CD4-positive, alpha-beta T cell treated with Interferon alpha-2 for 1 hour (primary cell): ENCODE results near the gene KRTAP22-2.

Experiments used
- DNase-seq, 2 donors: peaks; one replicate each; pipeline ENCODE4 v3.0.0-alpha.2; 2020 to 2022

The KRTAP22-2 gene

DNA sequence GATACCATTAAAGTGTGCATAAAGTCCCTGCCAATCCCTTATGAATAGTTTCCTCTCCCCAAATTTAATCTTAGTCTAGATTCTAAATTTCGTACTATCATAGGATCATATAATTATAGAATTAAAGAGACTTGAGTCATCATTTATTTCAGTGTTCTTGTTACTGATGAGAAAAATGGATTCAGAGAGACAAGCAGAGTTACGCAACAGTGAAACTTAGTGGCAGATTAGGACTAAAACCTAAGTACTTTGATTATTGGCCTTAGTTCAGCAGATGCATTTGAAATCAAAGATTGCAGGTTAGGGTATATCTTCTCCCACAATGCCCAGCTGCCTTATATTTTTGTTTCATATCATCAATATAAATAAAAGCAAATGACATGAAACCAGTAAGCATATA is 28.2 kb downstream of the KRTAP22-2 start:
- DNase-seq, result no peak

- DNase-seq, result no peak
These were observed 28.8 kb downstream of the KRTAP22-2 start, which contains the start of gene KRTAP19-7 for GRCh38 chr21:30561264-30561895. TSS of gene KRTAP19-7 (minus strand) at chr21:30561314. CDS start at chr21:30561289, 25 bp downstream.

- DNase-seq, result no peak
These were observed 35.1 kb downstream of the KRTAP22-2 start for GRCh38 chr21:30555095-30555494.

GRCh38 chr21:30552782-30553181 is 37.4 kb downstream of the KRTAP22-2 start:
- DNase-seq, result no peak

GRCh38 chr21:30541764-30542163 is 48.4 kb downstream of the KRTAP22-2 start, which contains the start of gene KRTAP19-6:
TSS of gene KRTAP19-6 (minus strand) at chr21:30541864. CDS start at chr21:30541833, 31 bp downstream.
- DNase-seq, result no peak
